ENCODE measurements around the gene GPC2. TPM values are rescaled to one million over a fixed set of nuclear protein-coding genes. Genes with fewer than 3 reads are reported as not detected.

Gene GPC2
- total RNA-seq, 1 experiment from 2014 or later, result 17.9 TPM

- ATAC-seq, result no peak
- RAD21 ChIA-PET (ENCODE audit: low non-redundant PET in 1 of 2, low total read pairs in 2 of 2, uncharacterized antibody in 2 of 2, unreplicated experiment in 2 of 2), result no interaction called here
- Histone ChIP-seq H2AFZ (ENCODE audit: low read depth, low read length, poor library complexity, severe bottlenecking) (no peak overlapping the region), H3K4me1 (ENCODE audit: control insufficient read depth in 1 of 2, insufficient read depth in 2 of 2, low read length in 2 of 2) (peaks cover 0 to 6% of the 10 kb centered on the region in 2 experiments; a peak in 1 of 4 replicates), H3K27ac (ENCODE audit: low read depth, low read length) (no peak overlapping the region), H4K20me1 (ENCODE audit: insufficient read depth) (no peaks in the 10 kb centered on the region), H3K9ac (ENCODE audit: low read length) (no peak overlapping the region), H3K4me2 (ENCODE audit: low read length) (no peak overlapping the region), H3K79me2 (ENCODE audit: insufficient read depth, low read length) (no peaks in the 10 kb centered on the region), H3K4me3 (replicated peaks in 1 of 2; ENCODE audit: low read depth in 1 of 2, low read length in 2 of 2) (no peak overlapping the region), H3K9me3 (ENCODE audit: control insufficient read depth in 1 of 2, insufficient read depth in 1 of 2, low read depth in 1 of 2, low read length in 2 of 2) (no peaks in the 10 kb centered on the region), H3K9me2 (ENCODE audit: insufficient read depth) (no peaks in the 10 kb centered on the region), H3K36me3 (ENCODE audit: control insufficient read depth in 1 of 2, insufficient read depth in 2 of 2, low read length in 2 of 2) (no peaks in the 10 kb centered on the region), H3K27me3 (ENCODE audit: insufficient read depth, low read length) (no peaks in the 10 kb centered on the region)
- no peak for DNase-seq (ENCODE audit: low read depth, low spot score)
- no peak for TF ChIP-seq ELF1 (IDR thresholded peaks at IDR 0.05; ENCODE audit: borderline replicate concordance, low read depth)
- no peak for TF ChIP-seq REST (IDR thresholded peaks at IDR 0.05; ENCODE audit: low read depth)
- TF ChIP-seq SP1 (IDR thresholded peaks at IDR 0.05; ENCODE audit: low read depth), result no peak
- TF ChIP-seq CEBPB (IDR thresholded peaks at IDR 0.05; ENCODE audit: low read depth), result no peak
- TF ChIP-seq JUND (IDR thresholded peaks at IDR 0.05), result no peak
- TF ChIP-seq CTCF (IDR thresholded peaks at IDR 0.05 in 2 of 3, conservative IDR thresholded peaks at IDR 0.05 in 1 of 3; ENCODE audit: borderline replicate concordance in 1 of 3, insufficient read depth in 1 of 3, low read depth in 2 of 3, low read length in 2 of 3), result no peak
- TF ChIP-seq ATF3 (IDR thresholded peaks at IDR 0.05), result no peak
- no peak for TF ChIP-seq SRF (IDR thresholded peaks at IDR 0.05; ENCODE audit: low read depth)
- TF ChIP-seq ZNF274 (IDR thresholded peaks at IDR 0.05; ENCODE audit: low read depth, low read length), result no peak
- no peak for TF ChIP-seq MAX (IDR thresholded peaks at IDR 0.05)
- TF ChIP-seq EGR1 (IDR thresholded peaks at IDR 0.05; ENCODE audit: low read depth), result no peak
- no peak for TF ChIP-seq EZH2 (IDR thresholded peaks at IDR 0.05)
- no peak for TF ChIP-seq YY1 (IDR thresholded peaks at IDR 0.05; ENCODE audit: extremely low read depth, insufficient replicate concordance, low read depth, low read length)
- no peak for TF ChIP-seq POLR2A (IDR thresholded peaks at IDR 0.05; ENCODE audit: borderline replicate concordance, extremely low read depth, insufficient read depth, insufficient read length)
- no peak for TF ChIP-seq ZFX (IDR thresholded peaks at IDR 0.05)
- TF ChIP-seq ZBTB33 (IDR thresholded peaks at IDR 0.05; ENCODE audit: extremely low read depth, insufficient replicate concordance, low read length), result no peak
- TF ChIP-seq EZH2phosphoT487 (IDR thresholded peaks at IDR 0.05; ENCODE audit: borderline replicate concordance), result no peak
- TF ChIP-seq FOSL1 (IDR thresholded peaks at IDR 0.05; ENCODE audit: low read depth), result no peak
- no peak for TF ChIP-seq RAD21 (IDR thresholded peaks at IDR 0.05; ENCODE audit: low read depth)
- BruUV-seq (replicated peaks), result no TSS peak
- CTCF ChIA-PET, result no interaction called here
- intact Hi-C loops (cut with micrococcal nuclease), result no loop called here
- POLR2A ChIA-PET, result no interaction called here
Observed at GRCh38 chr7:100170101-100170897, 6.9 kb downstream of the GPC2 start.

Measured in HCT116 (cell line).